NCI-H748 (cell line): Measurements from ENCODE around the gene UGCG.
"Not testable (repeated sequence)": the region's sequence is repeated elsewhere in the genome, so short reads cannot be mapped to it uniquely, and the experiment has no call there.

Source experiments
- DNase-seq: peaks from one replicate; lab custom pipeline; 2025; ENCODE audit not compliant: unreplicated experiment; lab: John Stamatoyannopoulos, UW

The UGCG gene

DNA sequence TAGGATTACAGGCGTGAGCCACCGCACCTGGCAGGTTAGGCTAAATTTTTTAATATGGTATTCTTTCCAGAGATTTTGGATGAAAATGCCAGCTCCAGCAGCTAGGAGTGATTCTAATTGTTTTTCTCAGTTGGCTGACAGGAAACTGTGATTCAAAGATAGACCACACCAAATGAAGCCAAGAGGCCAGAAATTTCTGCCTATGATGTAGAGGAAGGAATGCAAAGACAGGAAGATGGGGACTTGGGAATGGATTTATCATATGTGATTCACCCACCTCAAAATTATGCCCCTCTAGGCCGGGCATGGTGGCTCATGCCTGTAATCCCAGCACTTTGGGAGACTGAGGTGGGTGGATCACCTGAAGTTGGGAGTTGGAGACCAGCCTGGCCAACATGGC lies 53.3 kb downstream of the UGCG start:
- no peak for DNase-seq

DNA sequence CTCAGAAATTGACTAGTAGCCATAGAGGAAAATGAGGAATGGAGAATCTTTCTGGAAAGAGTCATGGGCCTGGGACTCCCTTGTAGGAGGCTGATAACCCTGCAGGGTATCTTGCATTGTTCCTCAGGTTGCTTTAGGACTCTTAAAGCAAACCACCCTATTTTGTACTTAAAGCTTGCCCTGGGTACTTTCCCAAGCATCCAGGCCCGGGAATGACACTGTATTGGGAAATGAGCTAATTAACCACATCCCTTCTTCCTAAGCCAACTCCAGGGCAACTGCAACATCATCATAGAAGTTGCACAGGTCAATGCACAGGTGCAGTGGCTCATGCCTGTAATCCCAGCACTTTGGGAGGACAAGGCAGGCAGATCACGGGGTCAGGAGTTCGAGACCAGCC lies 55.9 kb downstream of the UGCG start:
- DNase-seq: no peak

DNA sequence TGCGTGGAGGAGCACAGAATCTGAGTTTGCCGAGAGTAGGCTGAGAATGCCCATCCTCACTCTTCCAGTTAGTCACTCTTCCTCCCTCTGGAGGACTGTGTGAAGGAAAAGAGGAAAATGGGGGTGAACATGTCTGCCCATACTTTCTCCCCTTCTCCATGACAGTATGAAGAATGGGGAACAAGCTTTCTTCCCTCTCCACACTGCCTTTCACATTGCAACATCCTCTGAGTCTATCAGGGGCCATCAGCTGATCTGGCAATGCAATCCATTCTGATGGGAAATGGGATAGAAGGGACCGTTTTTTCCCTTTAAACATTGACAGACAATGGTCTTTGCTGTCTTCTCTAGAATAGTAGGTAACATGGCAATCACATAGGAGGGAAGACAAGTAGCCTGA lies 56.8 kb downstream of the UGCG start:
- no peak for DNase-seq

DNA sequence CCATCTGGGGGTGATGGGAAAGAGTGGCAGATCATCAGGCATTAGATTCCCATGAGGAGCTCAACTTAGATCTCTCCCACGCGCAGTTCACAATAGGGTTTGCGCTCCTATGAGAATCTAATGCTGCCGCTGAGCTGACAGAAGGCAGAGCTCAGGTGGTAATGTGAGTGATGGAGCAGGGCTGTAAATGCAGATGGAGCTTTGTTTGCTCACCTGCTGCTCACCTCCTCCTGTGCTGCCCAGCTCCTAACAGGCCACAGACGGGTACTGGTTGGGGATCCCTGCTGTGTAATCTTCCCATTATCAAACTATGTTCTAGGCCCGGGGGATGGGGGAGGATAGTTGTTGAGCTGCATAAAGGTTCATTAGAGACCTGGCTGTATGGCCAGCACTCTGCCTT lies 58.4 kb downstream of the UGCG start:
- DNase-seq: peak; percentile 98

DNA sequence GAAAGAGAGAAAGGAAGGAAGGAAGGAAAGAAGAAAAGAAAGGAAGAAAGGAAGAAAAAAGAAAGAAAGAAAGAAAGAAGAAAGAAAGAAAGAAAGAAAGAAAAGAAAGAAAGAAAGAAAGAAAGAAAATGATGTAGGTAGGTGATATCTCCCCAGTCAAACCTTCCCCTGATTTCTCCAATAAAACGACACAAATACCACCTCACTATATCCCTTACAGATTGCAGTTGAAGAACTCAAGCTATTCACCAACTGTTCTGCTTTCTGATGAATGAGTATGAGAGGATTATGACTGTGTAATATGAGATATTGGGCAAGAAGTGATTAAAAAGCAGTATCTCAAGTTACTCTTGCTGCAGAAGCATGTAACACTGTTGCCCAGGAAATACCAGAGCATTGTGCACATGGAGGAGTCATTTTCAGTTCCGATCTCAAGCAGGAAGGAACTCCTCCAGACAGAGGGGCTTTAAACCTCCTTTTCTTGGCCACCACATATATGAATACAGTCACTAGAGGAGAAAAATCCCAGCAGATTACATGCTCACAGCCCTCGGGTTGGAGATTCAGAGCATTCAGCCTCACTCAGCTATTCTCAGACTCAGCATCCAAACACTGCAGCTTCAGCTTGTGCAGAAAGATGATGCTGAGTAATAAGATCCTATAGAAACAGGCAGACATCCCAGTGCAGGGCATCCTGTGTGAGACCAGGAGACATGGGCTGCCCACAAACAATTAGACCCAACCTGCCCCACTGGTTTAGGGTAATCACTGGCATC lies 61.4 kb downstream of the UGCG start:
- no peak for DNase-seq

DNA sequence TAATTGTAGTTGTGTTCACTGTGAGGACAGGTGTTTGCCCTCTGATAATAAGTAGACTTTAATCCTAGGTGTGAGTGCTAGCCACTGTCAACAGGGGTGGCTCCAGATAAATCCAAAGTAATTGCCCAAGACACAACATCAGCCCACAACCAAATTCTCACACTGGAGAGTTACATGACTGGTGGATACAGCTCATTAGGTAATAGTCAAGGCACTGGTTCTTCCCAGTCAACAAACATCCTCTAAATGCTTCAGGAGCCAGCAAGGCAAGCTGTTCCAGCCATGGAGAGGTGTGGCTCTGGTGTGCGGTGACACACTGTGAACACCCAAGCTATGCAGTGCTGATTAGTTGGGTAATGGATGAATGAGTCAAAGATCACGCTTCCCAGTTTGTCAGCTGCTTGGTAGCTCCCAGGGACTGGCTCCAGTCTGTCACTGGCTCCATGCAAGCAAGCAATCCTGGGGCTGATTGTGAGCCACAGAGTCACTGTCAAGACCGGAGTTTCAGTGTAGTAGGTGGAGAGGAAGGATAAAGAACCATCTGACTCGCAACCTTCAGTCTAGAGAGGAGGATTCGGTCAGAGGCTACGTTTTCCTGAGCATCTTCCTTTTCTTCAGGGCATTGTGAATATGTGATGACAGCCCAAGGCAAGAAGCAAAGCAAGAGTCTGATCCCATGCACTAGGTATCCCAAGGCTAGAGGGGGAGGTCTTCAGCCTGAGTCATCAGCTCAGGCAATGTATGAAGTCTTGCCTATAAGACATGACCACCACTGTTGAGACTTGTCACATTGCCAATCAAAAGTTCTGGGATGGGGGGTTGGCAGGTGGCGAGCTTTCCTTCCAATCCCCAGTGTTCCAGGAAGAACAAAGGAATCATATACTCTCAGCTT lies 63.1 kb downstream of the UGCG start:
- DNase-seq: peak; percentile 70

DNA sequence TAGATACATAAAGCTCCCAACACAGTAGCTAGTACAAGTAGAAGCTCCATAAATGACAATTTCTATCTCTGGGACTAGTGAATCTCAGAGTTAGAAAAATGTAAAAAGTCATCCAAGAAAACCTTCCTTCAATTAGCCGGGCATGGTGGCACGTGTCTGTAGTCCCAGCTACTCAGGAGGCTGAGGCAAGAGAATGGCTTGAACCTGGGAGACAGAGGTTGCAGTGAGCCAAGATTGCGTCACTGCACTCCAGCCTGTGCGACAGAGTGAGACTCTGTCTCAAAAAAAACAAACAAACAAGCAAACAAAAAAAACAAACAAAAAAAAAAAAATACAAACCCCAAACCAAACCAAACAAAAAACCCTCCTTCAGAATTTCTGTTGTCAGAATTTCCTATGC lies 63.9 kb downstream of the UGCG start:
- DNase-seq: not testable (repeated sequence)

DNA sequence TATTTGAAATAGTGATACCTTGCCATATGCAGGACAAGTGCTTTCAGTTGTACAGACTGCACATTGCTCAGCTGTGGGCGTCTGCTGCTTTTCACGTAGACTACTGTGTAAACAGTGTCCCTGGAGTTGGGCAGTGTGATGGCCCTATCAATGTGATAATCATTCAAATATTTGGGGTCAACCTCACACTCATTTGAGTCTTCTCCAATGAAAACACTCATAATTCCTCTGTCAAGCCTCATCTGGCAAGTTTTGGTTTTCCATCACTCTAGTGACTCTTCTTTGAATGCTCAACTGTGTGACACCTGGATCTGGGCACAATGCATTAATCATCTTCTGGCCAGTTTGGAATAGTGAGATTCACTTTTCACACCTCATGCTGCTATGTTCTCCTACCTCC lies 64.4 kb downstream of the UGCG start:
- peak; percentile 90 for DNase-seq

DNA sequence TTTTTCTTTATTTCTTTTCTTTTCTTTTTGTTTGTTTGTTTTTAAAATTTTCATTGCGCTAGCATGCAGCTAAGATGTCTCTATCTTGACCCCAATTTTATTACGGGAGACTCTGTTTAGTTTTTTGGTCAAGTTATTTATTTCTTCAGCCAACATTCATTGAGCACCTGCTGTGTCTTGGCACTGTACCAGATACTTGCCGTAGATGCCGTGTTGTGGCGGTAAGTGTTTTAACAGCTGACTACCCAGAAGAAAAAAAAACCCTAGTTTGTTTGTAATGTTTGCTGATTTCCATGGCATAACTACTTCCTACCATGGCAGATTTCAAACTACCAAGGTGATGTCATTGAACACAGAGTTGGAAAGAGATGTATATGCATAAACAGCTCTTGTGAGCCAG lies 65.0 kb downstream of the UGCG start:
- DNase-seq: peak; percentile 97

DNA sequence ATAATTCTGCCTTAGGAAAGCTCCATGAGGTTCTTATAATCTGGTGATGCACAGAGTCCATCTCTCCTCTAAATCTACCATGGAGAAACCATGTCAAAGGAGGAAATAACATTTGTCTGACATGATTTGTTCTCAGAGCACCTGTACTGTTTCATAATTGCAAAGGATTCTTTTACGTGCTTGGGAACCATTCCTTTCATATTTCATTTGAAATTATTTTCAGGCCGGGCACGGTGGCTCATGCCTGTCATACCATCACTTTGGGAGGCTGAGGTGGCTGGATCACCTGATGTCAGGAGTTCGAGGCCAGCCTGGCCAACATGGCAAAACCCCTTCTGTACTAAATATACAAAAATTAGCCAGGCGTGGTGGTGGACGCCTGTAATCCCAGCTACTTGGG lies 65.4 kb downstream of the UGCG start:
- DNase-seq: no peak

DNA sequence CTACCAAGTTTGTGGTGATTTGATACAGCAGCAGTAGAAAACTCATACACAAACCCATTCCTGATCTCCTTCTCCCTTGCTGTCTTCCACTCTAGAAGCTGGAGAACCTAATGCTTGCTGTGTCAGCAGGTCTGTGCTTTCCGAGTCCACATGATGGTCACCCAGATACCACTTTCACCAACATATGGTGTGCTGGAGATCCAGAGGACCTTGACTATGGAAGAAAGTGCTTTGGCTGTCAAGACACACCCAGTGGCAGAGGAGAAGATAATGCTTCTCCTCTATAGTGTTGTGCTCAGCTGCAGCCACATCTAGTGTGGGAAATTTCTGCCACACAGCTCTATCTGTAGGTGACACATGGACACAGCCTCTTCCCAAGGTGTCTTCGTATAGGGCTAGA lies 67.4 kb downstream of the UGCG start:
- DNase-seq: no peak

DNA sequence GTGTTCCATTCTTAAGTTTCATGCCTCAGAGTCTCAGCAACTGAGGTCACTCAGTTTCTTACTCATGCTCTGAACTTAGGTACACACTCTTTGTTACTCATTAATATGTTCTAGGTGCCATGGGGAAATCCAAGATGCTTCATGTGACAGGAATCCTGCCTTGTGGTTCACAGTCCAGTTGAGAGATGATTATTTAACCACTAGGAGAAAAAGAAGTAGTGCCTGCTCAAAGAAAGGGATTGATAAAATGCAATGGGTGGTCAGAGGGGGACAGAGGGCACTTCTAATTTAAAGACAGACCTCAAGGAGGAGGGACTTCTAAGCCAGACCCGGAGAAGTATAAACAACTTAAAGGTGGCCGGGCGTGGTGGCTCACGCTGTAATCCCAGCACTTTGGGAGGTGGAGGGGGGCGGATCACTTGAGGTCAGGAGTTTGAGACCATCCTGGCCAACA lies 69.0 kb downstream of the UGCG start:
- DNase-seq: no peak

DNA sequence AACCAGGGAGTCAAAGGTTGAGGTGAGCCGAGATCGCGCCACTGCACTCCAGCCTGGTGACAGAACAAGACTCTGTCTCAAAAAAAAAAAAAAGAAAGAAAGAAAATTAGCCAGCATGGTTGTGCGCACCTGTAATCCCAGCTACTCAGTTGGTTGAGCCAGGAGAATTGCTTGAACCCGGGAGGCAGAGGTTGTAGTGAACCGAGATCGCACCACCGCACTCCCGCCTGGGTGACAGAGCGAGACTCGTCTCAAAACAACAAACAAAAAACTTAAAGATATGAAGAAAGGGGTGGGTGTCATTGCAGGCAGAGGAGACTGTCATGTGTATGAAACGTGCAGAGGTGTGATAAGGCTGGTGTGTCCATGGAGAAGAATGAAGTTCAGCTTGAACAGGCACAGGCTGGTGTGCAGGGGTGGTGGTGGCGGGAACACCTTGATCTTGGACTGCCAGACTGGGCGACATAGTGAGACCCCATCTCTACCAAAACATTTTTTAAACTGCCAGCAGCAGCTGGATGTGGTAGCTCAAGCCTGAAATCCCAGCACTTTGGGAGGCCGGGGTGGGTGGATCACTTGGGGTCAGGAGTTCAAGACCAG lies 69.6 kb downstream of the UGCG start:
- no peak for DNase-seq

DNA sequence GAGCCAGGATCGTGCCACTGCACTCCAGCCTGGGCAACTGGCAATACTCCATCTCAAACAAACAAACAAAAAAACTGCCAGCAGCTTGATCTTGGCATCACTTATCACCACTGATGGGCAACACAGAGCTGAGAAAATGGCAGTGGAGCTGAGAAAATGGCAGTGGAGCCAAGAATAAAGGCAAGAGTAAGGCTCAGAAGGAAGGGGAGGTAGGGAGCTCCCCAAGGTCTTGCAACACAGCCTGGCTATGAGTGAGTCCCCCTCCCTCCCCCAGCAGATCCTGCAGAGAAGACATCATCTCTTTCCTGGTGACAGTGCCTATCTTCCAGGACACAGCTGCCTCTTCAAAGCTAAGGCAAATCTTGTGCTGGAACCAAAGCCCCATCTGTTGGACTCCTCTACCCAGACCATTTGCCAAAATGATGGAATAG lies 70.3 kb downstream of the UGCG start:
- DNase-seq: no peak

DNA sequence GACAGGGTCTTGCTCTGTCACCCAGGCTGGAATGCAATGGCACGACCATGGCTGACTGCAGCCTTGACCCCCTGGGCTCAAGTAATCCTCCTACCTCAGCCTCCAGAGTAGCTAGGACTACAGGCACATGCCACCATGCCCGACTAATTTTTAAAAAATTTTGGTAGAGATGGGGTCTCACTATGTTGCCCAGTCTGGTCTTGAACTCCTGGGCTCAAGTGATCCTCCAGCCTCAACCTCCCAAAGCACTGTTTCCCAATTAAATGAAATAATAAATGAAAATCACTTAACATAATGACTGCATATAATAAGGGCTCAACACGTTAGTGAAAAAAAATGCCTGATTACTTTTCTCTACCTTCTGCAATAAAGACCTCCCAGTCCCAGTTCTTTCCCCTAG lies 71.0 kb downstream of the UGCG start:
- no peak for DNase-seq

DNA sequence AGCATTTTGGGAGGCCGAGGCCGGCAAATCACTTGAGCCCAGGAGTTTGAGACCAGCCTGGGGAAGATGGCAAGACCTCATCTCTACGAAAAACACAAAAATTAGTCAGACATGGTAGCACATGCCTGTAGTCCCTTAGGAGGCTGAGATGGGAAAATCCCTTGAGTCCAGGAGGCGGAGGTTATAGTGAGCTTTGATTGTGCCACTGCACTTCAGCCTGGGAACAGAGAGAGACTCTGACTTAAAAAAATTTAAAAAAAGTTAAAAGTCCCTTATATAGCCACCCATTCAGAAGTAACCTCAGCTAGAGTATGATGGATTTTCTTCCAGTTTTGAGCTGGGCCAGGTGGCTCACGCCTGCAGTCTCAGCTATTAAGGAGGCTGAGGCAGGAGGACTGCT lies 72.4 kb downstream of the UGCG start:
- no peak for DNase-seq

DNA sequence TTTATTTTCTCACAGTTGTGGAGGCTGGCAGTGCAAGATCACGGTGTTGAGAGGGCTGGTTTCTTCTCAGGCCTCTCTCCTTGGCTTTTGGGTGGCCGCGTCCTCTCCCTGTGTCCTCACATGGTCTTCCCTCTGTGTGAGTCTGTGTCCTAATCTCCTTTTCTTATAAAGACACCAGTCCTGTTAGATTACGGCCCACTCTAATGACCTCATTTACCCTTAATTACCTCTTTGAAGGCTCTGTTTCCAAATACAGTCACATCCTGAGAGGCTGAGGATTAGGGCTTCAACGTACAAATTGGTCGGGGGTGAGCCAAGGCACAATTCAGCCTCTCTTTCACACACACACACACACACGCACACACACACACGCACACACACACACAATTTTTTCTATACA lies 73.0 kb downstream of the UGCG start:
- no peak for DNase-seq

DNA sequence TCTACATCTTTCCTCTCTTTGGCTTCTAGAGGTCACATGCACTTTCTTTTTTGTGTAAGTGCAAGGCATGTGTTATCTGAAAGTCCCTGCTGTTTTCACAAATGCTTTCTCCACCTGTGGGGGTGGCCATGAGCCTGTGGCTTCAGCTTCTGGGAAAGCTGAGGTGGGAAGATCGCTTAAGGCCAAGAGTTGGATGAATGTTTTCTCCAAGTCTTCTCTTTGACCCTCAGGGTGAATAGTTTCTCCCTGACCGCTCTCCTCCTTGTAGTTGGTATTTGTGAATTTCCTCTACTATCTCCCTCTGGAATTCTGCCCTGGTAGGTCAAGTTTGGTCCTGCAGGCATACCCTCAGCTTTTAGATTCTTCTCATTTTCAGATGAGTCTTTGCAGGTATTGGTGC lies 74.2 kb downstream of the UGCG start:
- no peak for DNase-seq

DNA sequence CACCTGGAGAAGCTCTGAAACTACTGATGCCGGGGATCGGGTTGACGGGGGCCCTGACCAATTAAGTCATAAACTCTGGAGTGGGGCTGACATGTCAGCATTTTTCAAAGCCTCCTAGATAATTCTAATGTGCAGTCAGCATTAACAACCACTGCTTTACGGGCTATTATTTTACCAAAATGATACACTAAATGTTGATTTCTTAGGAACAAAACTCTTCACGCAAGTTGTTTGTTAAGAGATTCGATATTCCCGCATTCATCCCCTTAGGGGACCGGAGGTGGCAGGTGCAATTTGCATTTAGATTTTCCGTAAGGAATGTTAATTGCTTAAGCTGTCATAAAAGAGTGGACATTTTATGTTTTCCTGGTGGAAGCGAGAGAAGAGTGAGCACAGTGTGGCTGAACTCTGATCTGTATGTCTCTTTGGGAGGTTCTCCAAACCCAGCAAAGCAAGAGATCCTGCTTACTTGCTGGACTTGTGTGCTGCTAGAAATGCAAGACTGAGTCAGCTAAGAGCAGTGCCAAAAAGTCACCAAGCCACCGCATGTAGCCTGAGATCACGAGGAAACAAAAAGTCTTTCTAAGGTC lies 77.6 kb downstream of the UGCG start:
- DNase-seq: peak; percentile 76

DNA sequence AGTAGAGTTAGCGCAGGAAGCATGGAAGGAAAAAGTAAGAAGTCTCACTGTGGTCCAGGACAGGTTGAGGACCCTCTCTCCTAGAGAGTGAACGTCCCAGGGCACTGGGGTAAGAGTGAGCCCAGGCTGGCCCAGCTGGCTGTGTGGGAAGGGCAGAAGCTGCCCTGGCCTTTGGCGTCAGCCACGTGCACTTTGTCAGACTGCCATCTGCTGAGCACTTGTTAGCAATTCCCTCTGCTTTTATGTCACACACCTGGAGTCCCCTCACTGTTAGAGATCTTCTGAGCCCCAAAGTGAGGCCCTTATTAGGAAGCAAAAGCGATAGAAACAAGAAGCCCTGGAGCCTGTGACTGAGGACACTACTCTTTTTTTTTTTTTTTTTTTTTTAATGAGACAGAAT lies 79.1 kb downstream of the UGCG start:
- peak; percentile 74 for DNase-seq

DNA sequence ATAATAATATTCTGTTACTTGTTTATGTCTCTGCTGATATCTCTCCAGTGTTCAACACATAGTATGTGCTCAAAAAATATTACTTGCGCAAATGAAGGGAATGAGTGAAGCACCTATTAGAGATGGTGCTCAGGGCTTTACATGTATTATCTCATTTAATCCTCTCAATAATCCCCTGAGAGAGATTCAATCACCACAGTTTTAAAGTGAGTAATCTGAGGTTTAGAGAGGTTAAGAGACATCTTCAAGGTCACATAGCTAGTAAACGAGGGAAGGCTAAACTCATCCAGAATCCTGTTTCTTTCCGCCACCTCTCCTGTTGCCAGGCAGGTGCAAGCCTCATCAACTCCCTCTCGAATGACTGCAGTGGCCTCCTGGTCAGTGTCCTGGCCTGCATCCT lies 82.0 kb downstream of the UGCG start:
- no peak for DNase-seq
